Measurements from ENCODE around the gene PAN3. TPM values are rescaled to one million over a fixed set of nuclear protein-coding genes. Genes with fewer than 3 reads are reported as not detected.
A peak's percentile ranks its signal among the peaks of the same experiment; 100 is the strongest.

PAN3 gene
- total RNA-seq, 1 experiment from 2014 or later, result 46.1 TPM

GRCh38 chr13:28131646-28132045 is 6.7 kb upstream of the PAN3 start:
- Histone ChIP-seq H3K27ac (ENCODE audit: low read depth, low read length, poor library complexity, severe bottlenecking) (no peak overlapping the region), H3K4me1 (ENCODE audit: insufficient read depth, low read length, poor library complexity, severe bottlenecking) (no peaks in the 10 kb centered on the region), H3K9me3 (ENCODE audit: low read depth, low read length, poor library complexity, severe bottlenecking) (no peaks in the 10 kb centered on the region), H3K4me3 (ENCODE audit: low read depth, low read length, poor library complexity, severe bottlenecking) (no peak overlapping the region), H3K36me3 (ENCODE audit: insufficient read depth, low read length, poor library complexity, severe bottlenecking) (no peaks in the 10 kb centered on the region), H3K27me3 (replicated peaks; ENCODE audit: insufficient read depth, low read depth, low read length, poor library complexity) (no peaks in the 10 kb centered on the region)
- no peak for DNase-seq (ENCODE audit: low spot score)
- TF ChIP-seq CTCF (conservative IDR thresholded peaks at IDR 0.05; ENCODE audit: low read depth, low read length) (no peak), EZH2 (IDR thresholded peaks at IDR 0.05; ENCODE audit: borderline replicate concordance, low read depth, low read length, poor library complexity, severe bottlenecking) (no peak)
- BruUV-seq (replicated peaks), result no TSS peak
- CTCF ChIA-PET, result no interaction called here
- POLR2A ChIA-PET (ENCODE audit: low non-redundant PET), result interaction anchor here (0.6 kb wide), 1 partner anchor 665 kb away, joined by 11 read pairs; no protein-coding TSS in a partner anchor
- intact Hi-C loops (cut with micrococcal nuclease; ENCODE audit: unreplicated experiment), result no loop called here

- POLR2A ChIA-PET (ENCODE audit: low non-redundant PET), result no interaction called here
- CTCF ChIA-PET, result no interaction called here
- H3K4me1 ChIP-seq (ENCODE audit: insufficient read depth, low read length, poor library complexity, severe bottlenecking), result peaks cover 6% of the 10 kb centered on the region
- H3K9me3 ChIP-seq (ENCODE audit: low read depth, low read length, poor library complexity, severe bottlenecking), result no peaks in the 10 kb centered on the region
- peak overlapping the region; percentile 100 for H3K27ac ChIP-seq (ENCODE audit: low read depth, low read length, poor library complexity, severe bottlenecking)
- no peak for DNase-seq (ENCODE audit: low spot score)
- no peaks in the 10 kb centered on the region for H3K27me3 ChIP-seq (replicated peaks; ENCODE audit: insufficient read depth, low read depth, low read length, poor library complexity)
- TF ChIP-seq EZH2 (IDR thresholded peaks at IDR 0.05; ENCODE audit: borderline replicate concordance, low read depth, low read length, poor library complexity, severe bottlenecking) (no peak), CTCF (conservative IDR thresholded peaks at IDR 0.05; ENCODE audit: low read depth, low read length) (no peak)
- intact Hi-C loops (cut with micrococcal nuclease; ENCODE audit: unreplicated experiment), result loop anchor here (5.0 kb wide), 1 partner anchor 500 kb away; no protein-coding TSS in a partner anchor
- peak overlapping the region; percentile 98 for H3K4me3 ChIP-seq (ENCODE audit: low read depth, low read length, poor library complexity, severe bottlenecking)
- no TSS peak for BruUV-seq (replicated peaks)
- H3K36me3 ChIP-seq (ENCODE audit: insufficient read depth, low read length, poor library complexity, severe bottlenecking), result no peaks in the 10 kb centered on the region
Measured at GRCh38 chr13:28136916-28137315, 1.4 kb upstream of the PAN3 start.

GRCh38 chr13:28137596-28137995 is 749 bp upstream of the PAN3 start:
- no peaks in the 10 kb centered on the region for H3K36me3 ChIP-seq (ENCODE audit: insufficient read depth, low read length, poor library complexity, severe bottlenecking)
- intact Hi-C loops (cut with micrococcal nuclease; ENCODE audit: unreplicated experiment), result loop anchor here (5.0 kb wide), 1 partner anchor 500 kb away; no protein-coding TSS in a partner anchor
- H3K27ac ChIP-seq (ENCODE audit: low read depth, low read length, poor library complexity, severe bottlenecking), result peak overlapping the region; percentile 100
- CTCF ChIA-PET, result no interaction called here
- H3K27me3 ChIP-seq (replicated peaks; ENCODE audit: insufficient read depth, low read depth, low read length, poor library complexity), result no peaks in the 10 kb centered on the region
- H3K4me1 ChIP-seq (ENCODE audit: insufficient read depth, low read length, poor library complexity, severe bottlenecking), result peaks cover 10% of the 10 kb centered on the region
- H3K9me3 ChIP-seq (ENCODE audit: low read depth, low read length, poor library complexity, severe bottlenecking), result no peaks in the 10 kb centered on the region
- no peak for DNase-seq (ENCODE audit: low spot score)
- TF ChIP-seq CTCF (conservative IDR thresholded peaks at IDR 0.05; ENCODE audit: low read depth, low read length) (no peak), EZH2 (IDR thresholded peaks at IDR 0.05; ENCODE audit: borderline replicate concordance, low read depth, low read length, poor library complexity, severe bottlenecking) (no peak)
- peak overlapping the region; percentile 98 for H3K4me3 ChIP-seq (ENCODE audit: low read depth, low read length, poor library complexity, severe bottlenecking)
- POLR2A ChIA-PET (ENCODE audit: low non-redundant PET), result no interaction called here
- TSS peak; percentile 72 for BruUV-seq (replicated peaks)
